Heart right ventricle (tissue), 16 donors: ENCODE results near the gene ZGLP1. TPM values are rescaled to one million over a fixed set of nuclear protein-coding genes. Genes with fewer than 3 reads are reported as not detected.

ENCODE experiments used
- ATAC-seq, 8 donors: fragments of 200-7000 bp; cut with Tn5 transposase; one replicate each; pipeline ENCODE4 v1.9.1; 2020; ENCODE audit warnings: mild to moderate bottlenecking in 8 of 8, moderate library complexity in 8 of 8, moderate number of reproducible peaks in 1 of 8
- DNase-seq, 2 donors: peaks; one replicate each; pipeline ENCODE4 v3.0.0-alpha.2; 2020
- H3K27ac ChIP-seq, 10 donors: fragments of 200-600 bp; sonication (generic) in 2 of 10; one replicate each; pipeline versions ENCODE4 v1.5.0 to v1.8.0; 2020 to 2022; ENCODE audit warnings: mild to moderate bottlenecking in 3 of 10
- H3K27me3 ChIP-seq, 7 donors: fragments of 200-600 bp; one replicate each; pipeline ENCODE4 v1.8.0; 2021 to 2022; ENCODE audit warnings: mild to moderate bottlenecking in 2 of 7
- H3K36me3 ChIP-seq, 9 donors: fragments of 200-600 bp; sonication (generic) in 1 of 9; one replicate each; pipeline versions ENCODE4 v1.5.0 to v1.8.0; 2020 to 2022; ENCODE audit warnings: mild to moderate bottlenecking in 2 of 9
- H3K4me1 ChIP-seq, 9 donors: fragments of 200-600 bp; sonication (generic) in 1 of 9; one replicate each; pipeline versions ENCODE4 v1.5.0 to v1.8.0; 2020 to 2022; ENCODE audit warnings: mild to moderate bottlenecking in 4 of 9
- H3K4me3 ChIP-seq, 10 donors: fragments of 200-600 bp; sonication (generic) in 2 of 10; one replicate each; pipeline versions ENCODE4 v1.5.0 to v1.8.0; 2020 to 2022; ENCODE audit warnings: mild to moderate bottlenecking in 7 of 10, moderate library complexity in 2 of 10
- H3K9me3 ChIP-seq, 11 donors: fragments of 200-600 bp in 10 of 11; sonication (generic) in 2 of 11; one replicate each; pipeline versions ENCODE4 v1.5.0 to v1.8.0; 2013 to 2022; ENCODE audit warnings: mild to moderate bottlenecking in 2 of 11, control low read depth in 1 of 11, moderate library complexity in 1 of 11
- WGBS, 2 donors: extraction: QIAGEN DNeasy Blood & Tissue Kit; methylation state at CpG; one replicate each; pipeline ENCODE4 v1.1.7; 2013; ENCODE audit warnings: inconsistent platforms in 1 of 2; 5-methylcytosine and 5-hydroxymethylcytosine counted together
- intact Hi-C, 10 donors: fragments of 100-400 bp; cut with DNase I; formaldehyde crosslinking; loops; one replicate each; pipeline versions ENCODE4 v1.11.1 to v1.14.2; 2022
- long read RNA-seq, 3 donors: library from polyadenylated mRNA; unstranded; transcript quantifications; one replicate each; pipeline ENCODE4 v2.0.0, GENCODE V29; 2020 to 2021
- polyA plus RNA-seq, 2 donors: library from polyadenylated mRNA; stranded (reverse); fragments of 200-250 nt; gene quantifications; one replicate each; pipeline ENCODE4 v1.2.3, GENCODE V29; 2013
- total RNA-seq, 10 donors: library from RNA; stranded (reverse); fragmentation: NEBNext Ultra II Directional in 3 of 10; extraction: Animal tissue kit (Norgen Biotek cat#: 25700) in 3 of 10; gene quantifications; one replicate each; pipeline versions ENCODE4 v1.2.1 to v1.2.4, GENCODE V29; 2021 to 2023
- TF ChIP-seq, protein P1 (sequence below), 9 donors: fragments of 200-600 bp; sonication (generic) in 2 of 9; IDR thresholded peaks; one replicate each; pipeline versions ENCODE4 v1.5.0 to v1.8.0; 2021 to 2022; ENCODE audit warnings: antibody characterized with exemption in 9 of 9, mild to moderate bottlenecking in 5 of 9, moderate library complexity in 1 of 9
- donor health status: Arrhythmogenic right ventricular cardiomyopathy.
- donor health status: ischemic (EF 13 %, LVEDD 7.1; RV severe dilation, severe dysfunction).
- donor health status: healthy with polysubstance abuse.
- donor health status: DM: no; HTN: yes; CAD: no.
- donor health status: DM: no; HTN: no; CAD: no.
- donor health status: ischemic (EF 25% LVEDD 6.9; RV normal size, moderate dysfunction).
- donor health status: ischemic (EF 25% LVEDD 5.7; RV mildly dilated, moderate dysfunction).
- donor health status: healthy.
- donor health status: DM: yes; HTN: yes; CAD: no.
- donor health status: Ischemic cardiomyopathy.
- donor health status: ischemic (EF 35%, LVEDD 5.7; RV mildly dilated, moderate dysfunction).
- donor health status: nonischemic (EF 11% LVEDD 7.7; RV severe dilation, severe dysfunction).
- donor health status: DM: yes; HTN: yes; CAD: no.
- donor health status: PGD.
- donor health status: ischemic (EF 29% LVEDD 5.4; RV normal size, mild dysfunction).
- donor health status: nonischemic (EF 23%, LVEDD 6.1; RV moderate dilation, normal function).

ZGLP1 gene
- 1 to 10 TPM in 2 of 10 donors, under 1 TPM in 8; 0.34 to 1.4 (median 0.80) TPM for total RNA-seq
- 1 to 10 TPM; 1.5 to 8.9 TPM for polyA plus RNA-seq
- long read RNA-seq, donor 1, partial matches to known transcripts = 0 of 1 reads
- long read RNA-seq, donor 1, other reads (novel, unspliced or antisense) = 1 of 1 reads
- long read RNA-seq, donor 2, partial matches to known transcripts = 0 of 2 reads
- long read RNA-seq, donor 2, other reads (novel, unspliced or antisense) = 0 of 2 reads
- long read RNA-seq, donor 3, partial matches to known transcripts = 0 of 1 reads
- long read RNA-seq, donor 3, other reads (novel, unspliced or antisense) = 1 of 1 reads

DNA sequence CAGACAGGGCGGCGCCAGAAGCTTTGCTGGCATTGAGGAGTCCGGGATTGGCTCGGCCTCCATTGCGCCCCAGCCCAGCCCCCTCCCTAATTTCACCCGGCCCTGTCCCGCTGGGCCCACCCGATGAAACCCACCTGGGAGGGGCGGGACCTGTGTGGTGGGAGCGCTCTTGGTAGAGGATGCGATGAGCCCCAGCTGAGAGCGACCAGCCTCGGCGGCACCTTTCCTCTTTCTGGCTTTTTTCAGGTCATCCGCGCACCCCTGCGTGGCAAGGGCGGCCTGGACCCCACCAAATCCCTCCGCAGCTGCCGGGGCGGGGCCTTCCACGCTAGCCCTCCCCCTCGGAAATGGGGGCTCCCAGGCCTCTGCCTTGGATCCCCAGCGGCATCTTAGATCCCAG lies at the start of gene ZGLP1:
Gene ZGLP1 (minus strand): TSS at position 393 of the 400 bp plus-strand sequence.
- DNase-seq (no peak), ATAC-seq (no peak)
- WGBS, 2 donors = 95 to 98% methylated on average over 24 of the region's 24 CpGs
- Histone ChIP-seq H3K9me3 (no peaks in the 10 kb centered on the region), H3K36me3 (peaks cover 0 to 34% (median 0%) of the 10 kb centered on the region in 9 donors), H3K27ac (no peak within 1 kb of the TSS), H3K4me1 (peaks cover 0 to 15% (median under 1%) of the 10 kb centered on the region in 9 donors), H3K27me3 (no peaks in the 10 kb centered on the region), H3K4me3 (no peak within 1 kb of the TSS)
- intact Hi-C loops = no loop called here
- TF ChIP-seq, protein P1, sequence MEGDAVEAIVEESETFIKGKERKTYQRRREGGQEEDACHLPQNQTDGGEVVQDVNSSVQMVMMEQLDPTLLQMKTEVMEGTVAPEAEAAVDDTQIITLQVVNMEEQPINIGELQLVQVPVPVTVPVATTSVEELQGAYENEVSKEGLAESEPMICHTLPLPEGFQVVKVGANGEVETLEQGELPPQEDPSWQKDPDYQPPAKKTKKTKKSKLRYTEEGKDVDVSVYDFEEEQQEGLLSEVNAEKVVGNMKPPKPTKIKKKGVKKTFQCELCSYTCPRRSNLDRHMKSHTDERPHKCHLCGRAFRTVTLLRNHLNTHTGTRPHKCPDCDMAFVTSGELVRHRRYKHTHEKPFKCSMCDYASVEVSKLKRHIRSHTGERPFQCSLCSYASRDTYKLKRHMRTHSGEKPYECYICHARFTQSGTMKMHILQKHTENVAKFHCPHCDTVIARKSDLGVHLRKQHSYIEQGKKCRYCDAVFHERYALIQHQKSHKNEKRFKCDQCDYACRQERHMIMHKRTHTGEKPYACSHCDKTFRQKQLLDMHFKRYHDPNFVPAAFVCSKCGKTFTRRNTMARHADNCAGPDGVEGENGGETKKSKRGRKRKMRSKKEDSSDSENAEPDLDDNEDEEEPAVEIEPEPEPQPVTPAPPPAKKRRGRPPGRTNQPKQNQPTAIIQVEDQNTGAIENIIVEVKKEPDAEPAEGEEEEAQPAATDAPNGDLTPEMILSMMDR (IDR thresholded peaks at IDR 0.05) = no peak

DNA sequence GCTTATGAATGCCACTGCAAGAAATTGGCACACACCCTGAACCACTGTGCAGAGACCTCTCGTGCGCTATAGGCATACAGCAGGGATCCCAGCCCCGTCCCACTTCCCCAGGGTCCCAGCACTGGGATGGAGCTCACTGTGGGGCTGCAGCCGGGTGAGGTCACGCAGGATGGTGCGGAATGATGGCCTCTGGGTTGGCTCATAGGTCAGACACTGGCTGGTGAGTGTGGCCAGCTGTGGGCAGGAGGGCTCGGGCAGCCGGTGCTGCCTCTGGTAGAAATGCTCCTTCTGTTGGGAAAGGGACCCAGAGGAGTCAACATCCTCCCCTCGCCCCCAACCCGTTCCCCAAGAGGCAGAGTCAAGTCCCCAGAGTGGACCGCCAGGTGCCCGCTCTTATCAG lies 46.8 kb upstream of the ZGLP1 start:
- Histone ChIP-seq H3K27me3 (no peaks in the 10 kb centered on the region), H3K9me3 (no peaks in the 10 kb centered on the region), H3K4me3 (no peak overlapping the region), H3K27ac (no peak overlapping the region), H3K4me1 (peaks cover 0 to 20% (median 13%) of the 10 kb centered on the region in 9 donors), H3K36me3 (peaks cover 0 to 100% (median 47%) of the 10 kb centered on the region in 9 donors)
- intact Hi-C loops = no loop called here
- no peak for DNase-seq
- TF ChIP-seq, protein P1 (IDR thresholded peaks at IDR 0.05) = no peak
- WGBS, 2 donors = 97% methylated on average over 12 of the region's 12 CpGs
- no peak for ATAC-seq

DNA sequence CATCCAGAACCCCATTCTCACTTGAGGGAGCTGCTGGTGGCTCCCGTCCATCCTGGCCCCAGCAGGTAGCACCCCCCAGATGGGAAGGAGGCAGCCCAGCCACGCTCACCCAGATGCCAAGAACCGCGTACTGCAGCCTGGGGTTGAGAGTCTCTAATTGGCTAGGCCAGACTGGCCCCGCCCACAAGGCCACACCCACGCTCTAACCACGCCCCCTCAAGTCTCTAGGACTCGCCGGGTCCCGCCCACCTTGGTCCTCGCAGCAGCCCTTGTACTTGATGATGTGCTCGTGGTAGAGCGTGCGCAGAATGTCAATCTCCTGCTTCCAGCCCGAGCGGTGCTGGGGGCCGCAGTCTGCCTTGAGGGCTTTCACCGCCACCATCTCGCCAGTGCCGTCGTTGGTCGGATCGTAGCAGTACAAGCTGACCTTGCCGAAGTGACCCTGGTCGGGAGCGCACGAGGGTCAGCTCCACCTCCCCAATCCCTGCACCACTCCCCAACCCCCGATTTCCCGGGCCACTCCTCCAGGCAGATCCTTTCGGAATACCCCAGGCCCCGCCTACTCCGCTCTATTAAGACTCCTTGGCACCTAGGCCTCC lies 44.3 kb upstream of the ZGLP1 start:
- WGBS, 2 donors = 56 to 62% methylated on average over 32 of the region's 32 CpGs
- Histone ChIP-seq H3K27me3 (no peaks in the 10 kb centered on the region), H3K4me1 (peaks cover 0 to 20% (median 13%) of the 10 kb centered on the region in 9 donors), H3K9me3 (no peaks in the 10 kb centered on the region), H3K27ac (peak overlapping the region in 9 of 10 donors; percentile 68 to 90 (median 83)), H3K36me3 (peaks cover 0 to 97% (median 44%) of the 10 kb centered on the region in 9 donors), H3K4me3 (peak overlapping the region in 9 of 10 donors; percentile 22 to 49 (median 43))
- TF ChIP-seq, protein P1 (IDR thresholded peaks at IDR 0.05) = no peak
- peak; percentile 61 to 88 (median 86) for ATAC-seq
- peak; percentile 85 to 86 for DNase-seq
- intact Hi-C loops = loop anchor here in 1 of 10 donors (2.0 kb wide), 1 partner anchor 19 kb away; no protein-coding TSS in a partner anchor

DNA sequence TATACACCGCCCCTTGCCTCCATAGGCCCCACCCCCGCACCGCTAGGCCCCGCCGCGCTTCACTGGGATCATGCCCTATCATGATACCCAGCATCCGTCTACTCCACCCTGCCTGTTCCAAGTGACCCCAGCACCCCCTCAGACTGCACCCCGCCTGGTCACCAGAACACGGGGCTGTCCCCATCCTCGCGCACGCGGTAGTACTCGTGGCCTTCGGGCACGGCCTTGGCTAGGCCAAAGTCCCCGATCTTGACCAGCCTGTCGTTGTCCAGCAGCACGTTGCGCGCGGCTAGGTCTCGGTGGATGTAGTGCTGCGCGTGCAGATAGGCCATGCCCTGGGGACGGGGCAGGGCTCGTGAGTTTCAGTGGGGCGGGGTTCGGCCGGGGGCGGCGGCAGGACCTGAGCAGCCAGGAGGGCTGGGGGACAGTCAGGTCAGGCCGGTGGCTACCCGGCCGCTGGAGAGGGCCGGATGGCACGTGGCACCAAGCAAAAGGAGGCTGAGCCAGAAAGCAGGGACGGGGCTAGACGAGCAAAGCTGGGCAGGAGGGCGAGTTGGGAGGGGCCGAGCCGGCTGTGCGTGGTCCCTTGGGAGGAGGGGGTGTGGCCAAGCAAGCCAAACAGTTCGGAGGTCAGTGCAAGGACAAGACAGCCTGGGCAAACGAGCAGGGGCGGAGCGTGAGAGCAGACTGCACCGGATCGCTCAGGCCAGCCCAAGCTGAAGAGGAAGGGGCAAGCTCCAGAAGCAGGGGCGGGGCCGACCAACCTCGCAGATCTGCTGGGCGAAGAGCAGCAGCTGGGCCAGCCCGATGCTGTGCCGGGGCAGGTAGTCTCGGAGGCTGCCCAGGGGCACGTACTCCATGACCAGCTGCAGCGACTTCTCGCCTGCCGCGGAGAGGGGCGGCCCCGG lies 43.4 kb upstream of the ZGLP1 start:
- Histone ChIP-seq H3K4me3 (peak overlapping the region in 9 of 10 donors; percentile 22 to 49 (median 43)), H3K27me3 (no peaks in the 10 kb centered on the region), H3K4me1 (peaks cover 0 to 20% (median 13%) of the 10 kb centered on the region in 9 donors), H3K9me3 (no peaks in the 10 kb centered on the region), H3K36me3 (peaks cover 0 to 88% (median 36%) of the 10 kb centered on the region in 9 donors), H3K27ac (peak overlapping the region; percentile 18 to 90 (median 82))
- intact Hi-C loops = loop anchor here in 1 of 10 donors (2.0 kb wide), 1 partner anchor 18 kb away; no protein-coding TSS in a partner anchor
- TF ChIP-seq, protein P1 (IDR thresholded peaks at IDR 0.05) = no peak
- ATAC-seq (peak; percentile 82 to 90 (median 86)), DNase-seq (peak; percentile 87 to 89)
- WGBS, 2 donors = 31 to 42% methylated on average over 62 to 63 of the region's 63 CpGs
